Stimulated activated CD4-positive, alpha-beta T cell treated with anti-CD3 and anti-CD28 coated beads, TNF-alpha, amount 100 ng/mL, for 24 hours (primary cell): ENCODE data around the gene BTBD16.
A peak's percentile ranks its signal among the peaks of the same experiment; 100 is the strongest.

Source experiments
- DNase-seq, 3 experiments: peaks; one replicate each; pipeline ENCODE4 v3.0.0-alpha.2; 2020; ENCODE audit warnings: low read depth in 3 of 3

The BTBD16 gene

DNA sequence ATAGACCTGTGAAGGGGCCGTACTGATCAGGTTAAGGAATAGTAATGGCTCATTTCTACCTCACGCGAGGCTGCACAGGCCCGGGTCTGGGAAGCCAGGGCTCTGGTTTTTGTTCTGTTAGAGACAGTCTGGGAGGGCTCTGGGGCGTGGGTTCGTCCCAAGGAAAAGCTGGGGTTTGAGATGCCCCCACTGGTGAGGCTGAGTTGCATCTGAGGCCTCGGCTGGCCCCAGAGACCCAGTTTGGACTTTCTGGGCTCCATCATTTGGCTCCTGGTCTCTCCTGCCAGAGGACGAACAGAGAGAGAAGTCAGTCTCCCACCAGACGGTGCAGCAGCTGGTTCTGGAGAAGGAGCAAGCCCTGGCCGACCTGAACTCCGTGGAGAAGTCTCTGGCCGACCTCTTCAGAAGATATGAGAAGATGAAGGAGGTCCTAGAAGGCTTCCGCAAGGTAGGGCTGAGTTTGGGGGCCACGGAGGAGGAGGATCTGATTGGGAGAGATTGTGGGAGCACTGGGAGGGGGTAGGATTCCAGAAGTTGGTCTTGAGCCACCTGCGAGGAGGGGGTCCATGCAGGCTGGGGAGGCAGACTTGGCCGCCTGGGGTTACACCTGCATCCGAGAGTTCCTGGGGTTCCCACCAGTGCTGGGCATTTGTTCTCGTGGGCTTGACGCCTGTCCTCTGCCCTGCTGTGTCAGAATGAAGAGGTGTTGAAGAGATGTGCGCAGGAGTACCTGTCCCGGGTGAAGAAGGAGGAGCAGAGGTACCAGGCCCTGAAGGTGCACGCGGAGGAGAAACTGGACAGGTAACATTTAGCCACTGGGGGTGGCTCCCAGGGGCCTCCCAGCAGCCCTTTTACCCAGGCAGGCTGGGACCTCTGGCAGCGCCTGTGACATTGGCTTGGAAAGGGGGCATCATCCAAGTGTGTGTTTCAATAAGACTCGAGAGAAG is 22.5 kb upstream of the BTBD16 start:
- no peak for DNase-seq

DNA sequence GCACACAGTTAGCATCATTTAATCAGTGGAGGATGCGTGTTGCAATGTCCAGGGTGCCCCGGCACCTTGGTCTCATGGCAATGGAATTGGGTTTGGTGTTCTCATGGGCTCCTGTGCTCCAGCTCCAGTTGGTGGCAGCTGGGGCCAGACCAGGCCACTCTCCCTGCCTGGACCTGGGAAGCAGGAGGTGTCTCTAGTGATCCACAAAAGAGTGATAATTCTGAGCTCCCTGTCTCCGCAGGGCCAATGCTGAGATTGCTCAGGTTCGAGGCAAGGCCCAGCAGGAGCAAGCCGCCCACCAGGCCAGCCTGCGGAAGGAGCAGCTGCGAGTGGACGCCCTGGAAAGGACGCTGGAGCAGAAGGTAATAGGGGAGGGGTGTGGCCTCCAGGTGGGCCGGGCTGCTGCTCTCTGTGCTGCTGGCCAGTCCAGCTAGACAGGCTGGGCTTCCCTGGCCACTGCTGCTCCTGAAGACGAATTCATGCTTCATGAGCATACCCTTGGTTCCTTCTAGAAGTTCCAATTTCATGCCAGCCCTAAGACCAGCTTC is 21.7 kb upstream of the BTBD16 start:
- DNase-seq = no peak

DNA sequence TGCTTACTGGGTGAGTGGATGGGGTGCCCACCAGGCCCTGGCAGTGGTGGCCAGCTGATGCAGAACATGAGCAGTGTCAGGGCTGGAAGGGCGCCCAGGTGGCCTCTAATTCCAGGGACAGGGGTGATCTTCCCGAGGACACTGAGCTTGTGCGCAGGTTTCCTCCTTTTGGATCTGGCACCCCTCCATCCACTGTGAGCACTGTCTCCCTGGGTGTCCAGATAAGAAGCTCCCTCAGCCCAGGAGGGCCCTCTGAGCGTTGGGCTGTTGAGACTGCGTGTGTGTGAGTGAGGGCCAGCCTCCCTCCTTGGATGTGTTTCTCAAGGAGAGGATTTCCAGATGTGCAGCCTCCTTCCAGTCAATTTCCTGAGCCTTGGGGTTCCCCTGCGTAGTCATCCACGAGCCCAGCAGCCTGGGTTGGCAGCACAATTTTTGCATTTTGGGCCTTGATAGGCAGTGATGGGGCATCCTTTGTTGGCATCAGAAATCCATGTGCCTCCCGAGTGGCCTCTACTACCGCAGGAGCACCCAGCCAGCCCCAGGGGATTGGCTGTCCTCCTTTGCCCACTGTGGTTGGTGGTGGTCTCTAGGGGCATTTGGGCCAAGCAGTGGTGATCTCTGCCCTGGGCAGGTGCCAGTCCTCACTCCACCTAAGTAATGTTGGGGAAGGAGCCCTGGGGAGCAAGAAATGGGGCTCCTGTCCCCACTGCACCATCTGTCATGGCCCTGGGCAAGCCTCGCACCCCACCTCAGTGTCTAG is 20.9 kb upstream of the BTBD16 start:
- no peak for DNase-seq

DNA sequence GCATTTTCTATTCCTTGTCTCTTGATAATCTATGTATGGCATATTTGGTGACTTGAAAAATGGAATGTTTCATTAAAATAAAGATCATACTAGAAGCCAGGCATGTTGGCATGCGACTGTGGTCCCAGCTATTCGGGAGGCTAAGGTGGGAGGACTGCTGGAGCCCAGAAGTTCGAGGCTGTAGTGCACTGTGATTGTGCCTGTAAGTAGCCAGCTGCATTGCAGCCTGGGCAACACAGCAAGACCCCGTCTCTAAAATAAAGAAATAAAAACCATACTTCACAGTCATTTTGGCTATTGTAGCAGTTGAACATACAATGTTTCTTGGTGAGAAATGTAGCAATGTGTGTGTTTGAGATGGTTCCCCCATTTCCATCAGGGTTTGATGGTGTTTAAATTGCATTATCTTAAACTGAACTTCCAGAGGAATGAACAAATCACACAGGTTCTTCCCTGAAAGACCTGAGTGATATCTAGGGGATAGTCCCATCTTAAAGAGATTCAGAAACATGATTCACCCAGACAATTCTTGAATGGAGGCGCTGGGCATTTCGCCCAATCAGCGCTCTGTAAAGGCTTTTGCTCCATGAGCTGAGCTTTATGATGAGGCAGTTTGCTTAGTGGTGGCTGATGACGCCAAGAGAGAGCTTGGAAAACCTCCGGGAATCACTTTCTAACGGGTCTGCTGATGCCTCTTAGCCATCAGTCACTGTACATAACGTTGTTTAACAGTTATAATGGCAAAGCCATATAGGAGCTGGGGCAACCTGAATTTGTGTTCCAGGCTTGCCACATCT is 19.4 kb upstream of the BTBD16 start:
- DNase-seq = no peak

DNA sequence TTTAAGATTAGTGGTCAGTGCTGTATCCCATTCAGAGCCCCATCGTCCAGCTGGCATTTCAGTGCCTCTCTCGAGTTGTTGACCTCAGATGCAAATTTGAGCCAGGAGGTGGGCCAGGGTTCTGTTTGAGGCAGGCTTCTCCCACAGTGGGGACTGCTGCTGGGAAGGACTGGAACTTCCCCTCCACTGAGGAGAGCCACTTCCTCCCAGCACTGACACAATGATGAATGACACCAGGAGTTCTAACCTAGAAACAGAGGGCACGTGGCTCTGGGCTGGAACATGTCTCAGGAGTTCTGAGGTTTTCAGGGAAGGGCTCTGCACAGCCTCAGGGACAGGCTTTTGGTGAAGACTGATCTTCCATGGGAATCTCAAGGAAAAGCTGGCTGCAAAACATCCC is 18.3 kb upstream of the BTBD16 start:
- DNase-seq = no peak

DNA sequence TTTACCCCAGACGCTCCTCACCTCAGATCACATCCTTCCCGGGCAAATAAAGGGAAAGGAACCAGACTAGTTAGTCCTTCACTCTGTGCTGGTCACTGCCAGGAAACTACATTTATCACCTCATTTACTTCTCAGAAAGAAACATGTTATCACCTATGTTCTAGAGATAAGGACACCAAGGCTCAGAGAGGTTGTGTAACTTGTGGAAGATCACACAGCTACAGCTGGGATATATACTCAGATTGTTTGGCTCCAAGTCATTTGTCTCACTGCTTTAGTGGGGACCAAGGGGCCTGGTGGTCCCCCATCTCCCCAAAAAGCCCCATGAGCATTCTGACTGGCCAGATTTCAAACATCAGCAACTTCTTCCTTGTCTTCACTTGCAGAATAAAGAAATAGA is 17.5 kb upstream of the BTBD16 start:
- DNase-seq = no peak

DNA sequence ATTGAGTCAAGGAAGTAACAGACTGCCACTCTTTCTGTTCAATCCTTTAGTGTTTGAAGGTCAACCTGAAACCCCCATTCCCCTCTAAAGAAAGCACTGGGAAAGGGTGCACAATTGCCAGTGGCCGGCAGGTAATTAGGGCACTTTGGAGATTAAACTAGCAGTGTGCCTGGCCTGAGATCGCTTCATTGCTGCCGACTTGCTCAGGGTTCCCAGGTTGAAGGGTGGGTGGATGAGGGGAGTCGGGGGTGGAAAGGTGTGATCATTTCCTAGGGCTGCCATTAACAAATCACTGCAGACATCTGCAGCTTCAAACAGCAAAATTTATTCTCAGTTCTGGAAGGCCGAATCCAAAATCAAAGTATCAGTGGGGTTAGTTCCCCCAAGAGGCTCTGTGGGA is 16.3 kb upstream of the BTBD16 start:
- no peak for DNase-seq

DNA sequence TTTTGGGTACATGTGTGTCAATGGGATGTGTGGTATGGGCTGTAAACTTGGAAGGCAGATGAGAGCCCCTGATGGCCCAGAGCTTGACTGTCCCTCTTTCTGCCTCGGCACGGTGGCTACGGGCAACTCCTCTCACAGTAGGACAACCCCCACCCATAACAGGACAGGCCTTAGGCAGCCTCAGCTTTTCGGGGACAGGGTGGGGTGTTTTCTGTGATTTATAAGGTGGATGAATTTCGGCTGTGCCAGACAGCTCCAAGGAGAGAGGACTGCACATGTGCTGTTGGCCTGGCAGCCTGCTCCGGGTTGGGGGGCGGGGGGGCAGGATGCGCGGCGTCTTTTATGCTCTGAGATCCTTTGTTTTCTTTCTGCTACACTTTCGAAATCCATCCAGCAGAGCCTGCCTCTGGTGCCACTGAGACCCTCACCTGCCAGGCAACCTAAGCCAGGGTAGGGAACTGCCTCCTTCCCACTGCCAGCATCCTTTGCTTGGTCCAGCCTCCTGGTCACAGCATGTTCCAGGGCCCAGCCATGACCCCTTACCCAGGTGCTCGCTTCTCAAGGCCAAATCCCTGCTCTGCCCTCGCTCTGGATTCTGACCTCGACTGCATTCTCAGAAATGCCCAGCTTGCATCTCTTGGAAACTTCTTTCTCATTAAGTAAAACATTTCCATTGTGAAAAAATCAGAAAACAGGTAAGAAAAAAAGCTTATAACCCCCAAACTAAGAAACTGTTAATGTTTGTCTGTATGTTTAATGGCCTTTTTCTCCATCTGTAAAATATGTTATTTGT is 15.4 kb upstream of the BTBD16 start:
- no peak for DNase-seq

DNA sequence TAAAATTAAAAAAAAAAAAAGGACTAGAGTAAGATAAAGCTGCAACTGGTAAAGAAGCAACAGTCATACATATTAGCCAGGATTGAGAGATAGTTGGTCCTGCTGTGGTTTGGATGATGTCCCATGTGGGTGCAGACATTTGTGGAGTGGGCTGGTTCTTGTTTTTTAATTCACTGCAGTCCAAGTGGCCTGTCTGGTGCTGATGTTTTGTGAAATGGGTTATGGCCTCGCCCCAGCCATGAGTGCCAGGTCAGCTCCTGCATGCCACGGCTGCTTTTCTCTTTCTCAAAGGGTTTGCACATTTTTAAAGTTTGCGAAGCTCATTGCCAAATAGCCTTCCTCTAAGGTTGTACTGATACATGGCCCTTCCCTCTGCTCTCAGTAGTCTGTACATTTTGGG is 14.1 kb upstream of the BTBD16 start:
- no peak for DNase-seq

DNA sequence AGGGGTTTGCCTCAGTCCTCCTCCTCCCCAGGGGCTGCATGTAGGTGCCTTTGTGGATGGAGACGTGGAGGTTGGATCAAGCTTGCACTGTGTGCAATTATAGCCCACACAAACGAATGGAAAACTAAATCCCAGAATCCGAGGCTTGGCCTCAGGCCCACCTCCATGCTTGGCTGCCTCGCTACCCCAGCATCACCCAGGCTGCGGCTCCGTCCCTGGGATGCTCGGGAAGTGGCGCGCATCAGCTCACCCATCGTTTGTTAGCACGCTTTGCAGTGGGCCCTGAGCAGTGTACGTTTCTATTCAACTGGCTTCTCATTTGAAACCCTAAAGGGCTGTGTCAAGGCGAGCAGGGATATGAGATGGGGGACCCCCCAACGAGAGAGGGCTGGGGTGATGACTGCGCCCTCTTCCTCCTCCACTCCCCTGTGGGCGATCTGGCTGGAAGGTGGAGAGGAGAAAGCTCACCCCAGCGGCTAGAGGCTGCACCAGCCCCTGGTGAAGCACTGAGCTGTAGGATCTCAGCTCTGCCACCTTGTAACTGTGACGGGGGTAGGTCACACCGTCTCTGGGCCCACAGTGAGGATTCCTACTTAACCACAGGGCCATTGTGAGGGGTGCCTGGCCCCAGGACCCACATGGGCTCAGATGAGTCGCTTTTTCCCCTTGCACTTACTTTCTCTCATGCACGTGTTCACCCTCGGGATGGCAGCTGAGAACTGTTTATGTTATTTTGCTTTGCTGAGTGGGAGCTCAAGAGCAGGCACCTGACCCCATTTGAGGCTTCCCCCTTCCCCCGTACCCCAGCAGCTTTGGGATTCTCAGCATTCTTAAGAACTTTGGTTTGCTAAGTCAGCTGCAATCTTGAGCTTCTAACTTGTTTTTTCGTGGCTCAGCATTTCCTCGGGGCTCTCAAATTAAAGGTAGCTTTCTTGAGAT is 12.7 kb upstream of the BTBD16 start:
- no peak for DNase-seq

DNA sequence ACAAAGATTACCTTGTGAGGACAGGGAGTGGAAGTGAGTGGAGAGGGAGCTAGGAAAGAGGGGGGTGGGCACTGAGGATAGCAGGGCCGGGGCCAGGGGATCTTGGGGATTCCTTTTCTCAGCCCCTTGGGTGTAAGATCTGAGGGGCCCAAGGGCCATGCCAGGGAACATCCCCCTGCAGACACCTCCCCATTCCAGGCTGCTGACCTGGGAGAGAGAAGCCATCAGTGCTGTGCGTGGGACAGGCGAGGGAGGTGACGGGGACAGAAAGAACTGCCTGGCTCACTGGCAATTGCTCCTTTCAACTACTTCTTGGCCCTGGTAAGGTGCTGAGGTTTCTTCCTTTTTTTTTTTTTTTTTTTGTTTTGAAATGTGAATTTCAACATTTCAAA is 12.0 kb upstream of the BTBD16 start:
- no peak for DNase-seq

DNA sequence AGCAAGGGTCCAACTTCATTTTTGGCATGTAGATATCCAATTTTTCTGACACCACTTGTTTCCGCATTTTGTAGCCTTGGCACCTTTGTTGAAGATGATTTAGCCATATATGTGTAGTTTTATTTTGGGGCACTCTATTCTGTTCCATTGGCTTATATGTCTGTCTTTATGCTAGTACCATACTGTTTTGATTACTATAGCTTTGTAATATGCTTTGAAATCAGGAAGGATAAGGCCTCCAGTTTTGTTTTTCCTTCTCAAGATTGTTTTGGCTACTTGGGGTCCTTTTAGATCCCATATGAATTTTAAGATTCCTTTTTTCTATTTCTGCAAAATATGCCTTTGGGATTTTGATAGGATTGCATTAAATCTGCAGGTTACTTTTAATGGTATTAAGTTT is 9.5 kb upstream of the BTBD16 start:
- no peak for DNase-seq

DNA sequence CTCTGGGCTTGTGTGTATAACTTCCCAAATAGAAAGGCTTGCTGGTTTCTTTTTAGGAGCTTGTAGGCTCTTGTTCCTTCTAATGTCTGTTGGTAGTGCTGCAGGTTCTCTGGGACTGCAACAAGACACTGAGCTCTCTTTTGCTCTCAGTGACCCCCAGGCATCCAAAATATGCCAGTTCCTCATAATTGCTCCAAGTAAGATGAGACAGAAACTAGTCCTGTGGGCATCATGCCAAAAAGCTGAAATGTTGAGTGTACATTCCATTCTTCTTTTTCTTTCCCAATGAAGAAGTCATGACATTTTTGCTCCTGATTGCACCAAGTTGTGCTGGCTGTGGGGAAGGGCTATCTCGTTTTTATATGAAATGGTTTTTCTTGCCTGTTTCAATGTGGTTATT is 7.1 kb upstream of the BTBD16 start:
- no peak for DNase-seq

DNA sequence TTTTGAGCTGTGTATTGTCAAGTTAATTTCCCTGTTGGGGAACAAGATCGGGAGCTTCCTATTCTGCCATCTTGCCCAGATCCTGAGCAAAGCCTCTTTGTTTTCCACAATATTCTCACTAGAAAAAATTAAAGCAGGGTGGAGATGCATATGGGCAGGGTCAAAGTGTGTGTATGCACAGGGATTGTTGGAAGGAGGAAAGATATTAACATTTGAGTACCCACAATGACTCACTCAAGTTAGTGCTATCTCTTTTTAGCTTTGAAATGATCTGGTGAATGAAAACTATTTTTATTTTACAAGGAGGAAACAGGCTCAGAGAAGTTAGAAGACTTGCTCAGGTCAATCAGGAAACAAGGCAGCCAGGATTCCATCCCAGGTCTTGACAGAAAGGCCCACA is 6.7 kb upstream of the BTBD16 start:
- DNase-seq = no peak

DNA sequence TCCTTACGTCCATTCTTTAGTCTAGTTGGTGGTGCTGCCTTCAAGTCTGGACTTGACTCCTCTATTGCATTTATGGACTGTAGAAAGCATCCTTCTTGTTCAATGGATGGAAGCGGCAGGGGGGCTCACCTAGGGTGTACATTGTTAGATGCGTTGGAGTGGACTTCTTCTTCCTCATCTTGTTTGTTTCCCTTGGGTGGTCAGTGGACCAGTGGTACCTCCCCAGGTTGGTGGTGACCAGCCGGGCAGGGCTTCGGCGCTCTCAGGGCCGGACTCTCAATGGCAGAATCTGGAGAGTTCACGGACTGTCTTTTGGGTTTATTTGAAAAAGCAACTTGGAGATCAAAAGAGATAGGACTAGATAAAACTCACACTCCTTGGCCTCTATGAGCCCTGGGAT is 6.2 kb upstream of the BTBD16 start:
- no peak for DNase-seq

DNA sequence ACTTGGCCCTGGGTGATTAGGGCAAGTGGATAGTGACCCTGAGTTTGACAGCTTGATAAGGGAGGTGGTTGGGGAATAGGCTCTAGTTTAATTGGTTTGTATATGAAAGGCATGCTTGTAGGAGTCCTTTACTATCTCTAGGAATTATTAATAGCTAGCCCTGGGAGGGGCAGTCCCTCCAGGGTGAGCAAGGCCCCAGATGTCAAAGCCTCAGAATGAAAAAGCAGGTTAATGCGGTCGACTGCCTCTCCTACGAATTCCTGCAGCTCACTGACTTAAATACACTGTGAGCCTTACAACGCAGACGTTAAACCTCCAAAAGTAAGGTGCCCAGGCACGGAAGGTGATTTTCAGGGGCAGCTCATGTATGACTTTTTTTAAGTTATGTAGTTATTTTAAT is 5.2 kb upstream of the BTBD16 start:
- DNase-seq = no peak

DNA sequence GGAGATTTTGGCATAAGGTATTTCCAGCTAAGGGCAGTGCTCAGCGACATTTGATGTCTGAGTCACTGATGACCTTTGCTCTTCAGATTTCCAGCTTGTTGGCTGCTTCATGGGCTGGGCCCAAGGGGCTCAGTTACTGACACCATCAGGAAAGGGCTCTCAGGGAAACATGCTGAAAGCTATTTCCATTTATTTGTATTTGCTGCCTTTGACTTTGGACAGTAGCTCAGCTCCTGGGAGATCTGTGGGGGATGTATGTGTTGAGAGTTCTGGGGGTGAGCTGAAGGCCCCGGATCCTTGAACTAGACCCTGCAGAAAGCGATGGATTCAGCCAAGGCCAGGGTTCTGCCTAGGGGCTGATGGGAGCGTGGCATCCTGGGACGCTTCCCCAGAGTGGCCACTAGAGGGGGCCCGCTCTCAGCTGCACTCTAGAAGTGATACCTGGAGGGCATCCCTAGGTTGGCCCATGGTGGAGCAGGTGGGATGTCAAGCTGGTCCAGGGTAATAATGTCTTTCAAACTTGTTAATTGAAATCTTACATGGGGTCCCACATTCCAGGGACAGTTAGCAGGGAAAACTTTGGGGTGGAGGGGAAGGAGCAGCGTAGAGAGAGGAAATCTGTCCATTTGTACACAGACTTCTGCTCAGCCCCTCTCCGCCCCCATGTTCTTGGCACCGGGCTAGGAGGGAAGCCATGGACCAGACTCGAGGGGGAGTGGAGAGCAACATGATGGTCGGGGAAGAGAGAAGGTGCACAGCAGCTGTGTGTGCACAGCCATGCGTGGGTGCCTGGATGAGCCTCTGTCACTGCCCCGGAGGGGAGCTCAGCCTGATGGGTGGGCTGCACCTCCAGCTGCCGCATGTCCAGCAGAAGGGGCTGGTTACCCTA is 3.0 kb upstream of the BTBD16 start:
- peak in 2 of 3 experiments; percentile 6 to 46 for DNase-seq

DNA sequence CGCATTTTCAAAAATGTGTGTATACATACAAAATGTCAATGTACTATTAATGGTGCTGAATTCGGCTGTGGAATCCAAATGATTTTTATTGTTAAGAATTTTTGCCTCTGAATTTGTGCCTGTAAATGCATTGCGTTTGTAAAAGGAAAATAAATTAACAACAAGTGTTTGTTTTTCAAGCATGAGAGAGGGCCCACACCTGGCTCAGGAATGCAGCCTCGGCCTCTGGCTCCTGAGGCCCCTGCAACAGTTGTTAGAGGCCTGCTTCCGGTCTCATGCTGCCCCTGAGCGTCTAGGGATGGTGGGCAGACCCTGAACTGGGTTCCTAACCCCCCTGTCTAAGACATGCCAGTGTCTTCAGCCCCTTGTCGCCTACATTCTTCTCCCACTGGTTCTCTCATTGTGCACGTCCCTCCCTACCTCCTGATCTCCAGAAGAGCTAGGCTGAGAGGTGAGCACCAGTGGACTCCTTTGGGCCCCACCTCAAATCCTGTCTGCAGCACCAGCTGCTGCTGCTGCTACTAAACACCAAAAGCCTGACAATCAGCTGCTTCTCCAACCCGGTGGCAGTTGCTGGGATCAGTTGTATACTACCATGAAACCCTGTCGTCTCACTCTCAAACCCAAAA is 1.9 kb upstream of the BTBD16 start:
- DNase-seq = no peak
